Stimulated activated CD4-positive, alpha-beta T cell treated with anti-CD3 and anti-CD28 coated beads, TNF-alpha, amount 100 ng/mL, for 1 hour (primary cell): ENCODE measurements around the gene WDR7.

Experiments used
- DNase-seq, 3 donors: peaks; one replicate each; pipeline ENCODE4 v3.0.0-alpha.2; 2020; ENCODE audit warnings: low read depth in 3 of 3, low spot score in 1 of 3

The WDR7 gene

GRCh38 chr18:56878711-56879110 is 227.6 kb downstream of the WDR7 start:
- DNase-seq = no peak

DNA sequence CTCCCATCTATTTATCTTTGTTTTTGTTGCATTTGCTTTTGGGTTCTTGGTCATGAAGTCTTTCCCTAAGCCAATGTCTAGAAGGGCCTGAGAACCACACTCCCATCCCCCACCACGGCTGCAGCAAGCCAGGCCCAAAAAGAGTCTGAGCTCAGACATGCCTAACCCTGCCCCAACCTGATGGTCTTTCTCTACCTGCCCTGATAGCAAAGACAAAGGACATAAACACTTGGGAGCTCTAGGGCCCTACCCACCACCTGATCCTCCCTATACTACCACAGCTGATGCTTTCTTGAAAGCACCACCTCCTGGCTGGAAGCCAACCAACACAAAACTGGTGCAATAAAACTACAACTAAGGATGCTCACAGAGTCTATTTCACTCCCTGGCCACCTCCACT is 233.4 kb downstream of the WDR7 start:
- DNase-seq = no peak

DNA sequence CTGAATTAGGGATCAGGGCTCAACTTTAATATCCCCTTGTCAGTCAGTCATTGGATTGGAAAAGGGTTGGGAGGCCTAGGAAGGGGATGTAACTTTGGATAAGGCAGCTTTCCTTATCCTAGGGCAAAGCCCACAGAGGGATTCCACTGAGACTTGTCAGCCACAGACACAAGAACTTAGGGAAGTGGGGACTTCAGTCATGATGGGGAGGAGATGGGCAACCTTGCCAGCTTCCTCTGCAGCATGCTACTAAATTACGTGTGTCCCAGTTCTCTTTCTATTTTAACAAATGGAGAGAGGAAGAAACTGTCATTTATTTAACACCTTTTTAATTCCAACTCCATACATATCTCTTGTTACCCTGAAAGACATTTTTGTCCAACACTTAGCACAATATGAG is 237.8 kb downstream of the WDR7 start:
- DNase-seq = no peak

- no peak for DNase-seq
Measured at GRCh38 chr18:56889621-56890020, 238.5 kb downstream of the WDR7 start.

- DNase-seq = no peak
Measured at GRCh38 chr18:56890632-56891031, 239.5 kb downstream of the WDR7 start.

DNA sequence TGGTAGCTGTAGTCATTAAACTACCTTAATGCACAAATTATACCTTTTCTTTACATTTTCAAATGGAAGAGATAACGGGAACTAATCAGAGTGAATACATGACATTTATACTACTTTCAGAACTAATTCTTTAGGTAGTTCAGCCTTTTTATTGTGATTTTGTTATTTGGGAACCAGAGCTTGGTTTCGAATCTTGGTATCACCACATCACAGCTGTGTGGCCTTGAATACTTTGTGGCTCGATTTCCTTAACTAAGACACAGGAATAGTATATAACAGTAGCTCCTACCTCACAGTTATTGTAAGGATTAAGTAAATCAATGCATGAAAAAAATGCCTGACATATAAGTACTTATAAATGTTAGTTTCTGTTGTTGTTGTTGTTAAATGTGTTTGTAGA is 240.0 kb downstream of the WDR7 start:
- no peak for DNase-seq

DNA sequence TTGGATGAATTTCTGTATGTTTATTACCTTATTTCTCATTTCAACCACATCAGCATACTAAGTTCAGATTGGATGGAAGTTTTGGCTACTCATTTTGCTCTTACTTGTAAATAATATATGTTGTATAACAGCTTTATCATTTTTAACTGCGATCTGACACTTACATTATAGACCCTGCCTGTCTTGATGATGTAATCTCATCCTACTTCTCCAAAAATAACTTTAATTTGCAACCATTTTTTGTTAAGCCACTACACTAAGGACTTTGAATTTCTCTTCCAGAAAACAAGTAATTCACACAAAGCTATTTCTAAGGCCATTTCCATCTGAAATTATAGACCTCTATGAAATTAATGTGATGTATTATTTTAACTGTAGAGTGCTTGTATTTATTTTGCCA is 240.7 kb downstream of the WDR7 start:
- no peak for DNase-seq

- DNase-seq = no peak
Measured at GRCh38 chr18:56897122-56897521, 246.0 kb downstream of the WDR7 start.

DNA sequence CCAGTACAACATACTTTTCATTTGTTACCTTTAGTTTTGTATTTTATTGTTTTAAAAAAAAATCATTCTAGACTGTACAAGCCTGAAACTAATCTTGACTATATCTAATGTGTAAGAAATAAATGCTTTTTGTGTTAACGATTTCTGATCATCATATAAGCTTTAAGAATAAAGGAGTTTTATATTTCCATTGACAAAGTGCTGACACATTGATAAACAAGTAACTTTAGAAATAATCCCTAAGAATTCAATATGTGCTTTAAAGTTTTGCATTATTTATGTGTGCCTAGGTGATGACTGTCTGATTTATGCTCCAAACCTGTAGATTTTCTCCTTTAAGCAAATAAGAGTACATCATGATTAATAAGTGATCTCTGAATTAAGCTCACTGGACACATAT is 248.5 kb downstream of the WDR7 start:
- no peak for DNase-seq

GRCh38 chr18:56900195-56901094 is 249.3 kb downstream of the WDR7 start:
- no peak for DNase-seq

- DNase-seq = no peak
Measured at GRCh38 chr18:56901919-56902318, 250.8 kb downstream of the WDR7 start.

GRCh38 chr18:56902653-56903052 is 251.5 kb downstream of the WDR7 start:
- no peak for DNase-seq

GRCh38 chr18:56903686-56904085 is 252.5 kb downstream of the WDR7 start:
- DNase-seq = no peak

GRCh38 chr18:56907771-56908170 is 256.6 kb downstream of the WDR7 start:
- no peak for DNase-seq

GRCh38 chr18:56910237-56910636 is 259.1 kb downstream of the WDR7 start:
- DNase-seq = no peak

DNA sequence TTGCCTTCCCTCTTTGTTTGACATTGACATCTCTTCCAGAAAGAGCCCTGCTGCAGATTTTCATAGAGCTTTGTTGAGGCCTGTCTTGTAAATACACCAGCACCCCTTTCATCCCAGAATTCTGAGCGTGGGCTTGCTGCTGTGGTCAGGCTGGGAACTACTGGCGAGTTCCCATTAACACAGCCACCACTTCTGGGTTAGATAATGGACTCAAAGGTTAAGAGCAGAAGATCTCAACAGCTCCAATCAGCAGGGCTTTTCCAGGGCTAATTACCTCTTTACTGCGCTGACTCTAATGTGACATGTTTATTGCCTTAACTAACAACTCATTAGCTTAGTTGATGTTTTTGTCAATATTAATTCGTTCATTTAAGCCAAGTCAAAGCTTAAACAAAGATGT is 259.8 kb downstream of the WDR7 start:
- DNase-seq = no peak

- DNase-seq = no peak
Measured at GRCh38 chr18:56913941-56914340, 262.8 kb downstream of the WDR7 start.

GRCh38 chr18:56919190-56919589 is 268.0 kb downstream of the WDR7 start:
- no peak for DNase-seq

- no peak for DNase-seq
Measured at GRCh38 chr18:56921896-56922480, 270.8 kb downstream of the WDR7 start.

DNA sequence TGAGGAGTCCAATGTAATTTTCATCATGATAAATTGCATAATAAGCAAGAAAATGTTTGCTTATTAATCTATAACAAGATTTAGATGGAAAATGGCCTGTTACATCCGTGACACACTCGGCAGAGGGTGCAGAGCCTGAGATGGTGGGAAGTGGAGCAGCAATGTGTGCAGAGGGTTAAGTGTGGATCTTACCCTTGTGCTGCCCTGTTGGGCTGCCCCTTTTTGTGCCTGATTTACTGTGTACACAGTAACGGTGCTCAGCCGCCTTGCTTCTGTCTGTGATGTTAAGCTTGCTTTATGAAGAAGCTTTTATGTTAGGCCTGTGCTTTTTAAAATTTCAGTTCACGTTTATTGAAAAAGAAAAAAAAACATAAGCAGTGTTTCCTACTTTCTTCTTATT is 275.6 kb downstream of the WDR7 start:
- no peak for DNase-seq

DNA sequence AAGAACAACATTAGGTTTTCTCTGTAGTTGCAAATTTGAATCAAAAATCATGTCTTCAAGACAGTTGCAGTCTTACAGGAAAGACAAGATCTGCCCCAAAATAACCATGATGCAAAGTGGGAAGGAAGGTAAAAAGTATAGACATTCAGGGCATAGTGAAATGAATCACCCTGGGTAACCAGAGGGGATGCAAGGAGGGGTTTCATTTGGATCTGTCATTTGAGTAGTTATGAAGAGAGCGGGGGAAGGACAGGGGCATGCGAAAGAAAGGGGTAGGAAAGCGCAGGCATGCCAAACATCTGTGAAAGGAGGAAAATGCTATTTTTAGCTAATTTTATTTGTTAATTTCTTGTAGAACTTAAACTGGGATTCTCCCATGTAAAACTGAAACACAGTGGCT is 276.6 kb downstream of the WDR7 start:
- no peak for DNase-seq

GRCh38 chr18:56929886-56930285 is 278.7 kb downstream of the WDR7 start:
- DNase-seq = no peak

DNA sequence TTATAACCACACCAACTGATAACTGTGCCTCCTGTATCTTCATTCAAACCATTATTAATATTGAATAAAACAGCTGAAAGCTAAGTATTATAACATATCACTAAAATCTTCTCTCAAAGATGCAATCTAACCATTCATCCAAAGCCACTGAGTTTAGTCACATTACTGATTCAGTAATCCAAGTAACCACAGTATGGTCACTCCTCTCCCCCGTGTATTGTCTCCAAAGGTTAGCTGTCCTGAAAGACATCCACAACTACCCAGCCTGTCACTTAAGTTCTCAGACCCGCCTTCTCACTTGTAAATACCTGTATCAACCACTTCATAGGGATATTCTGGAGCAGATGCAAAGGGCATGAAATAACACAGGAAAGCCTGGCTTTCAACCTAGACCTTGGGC is 282.3 kb downstream of the WDR7 start:
- no peak for DNase-seq
